Measurements from ENCODE around the gene NOL4L.
"Not testable (repeated sequence)": the region's sequence is repeated elsewhere in the genome, so short reads cannot be mapped to it uniquely, and the experiment has no call there.

Gene NOL4L

DNA sequence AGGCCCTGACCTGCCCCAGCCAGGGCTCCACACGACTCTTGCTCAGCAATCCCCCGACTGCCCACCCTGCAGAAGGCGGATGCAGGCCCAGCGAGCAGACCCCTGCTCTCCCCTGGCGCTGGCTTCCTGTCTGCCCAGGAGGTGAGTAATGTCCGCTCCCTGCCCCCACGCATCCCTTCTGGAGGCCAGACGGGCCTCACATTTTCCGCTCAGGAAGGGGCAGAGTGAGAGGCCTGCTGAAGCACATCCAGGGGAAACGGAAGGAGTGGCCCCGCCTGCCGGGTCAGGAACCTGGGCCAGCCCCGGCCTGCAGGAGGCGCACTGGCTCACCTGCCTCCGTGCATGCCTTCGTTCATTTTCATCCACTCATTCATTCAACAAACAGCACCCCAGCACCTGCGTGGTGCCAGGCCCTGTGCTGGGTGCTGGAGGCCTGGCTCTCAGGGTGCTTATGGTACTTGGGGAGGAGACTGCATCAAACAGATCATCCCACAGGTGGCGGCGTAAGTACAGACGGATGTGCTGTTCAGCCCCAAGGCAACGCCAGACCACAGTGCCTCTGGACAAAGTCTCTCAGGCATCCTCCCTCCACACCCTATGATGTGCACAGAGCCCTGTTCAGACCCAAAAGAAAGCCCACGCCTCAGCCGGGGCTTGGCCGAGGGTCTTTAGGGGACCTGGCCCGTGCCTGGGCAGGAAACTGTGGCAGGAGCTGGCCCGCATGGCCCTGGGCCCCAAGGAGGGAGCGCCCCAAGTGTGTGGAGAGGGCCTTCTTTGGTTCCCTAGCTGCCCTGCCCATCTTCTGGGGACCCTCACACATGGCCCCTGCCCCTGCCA is 114.9 kb downstream of the NOL4L start:
- peak; percentile 66 for DNase-seq (ENCODE audit: low spot score)

DNA sequence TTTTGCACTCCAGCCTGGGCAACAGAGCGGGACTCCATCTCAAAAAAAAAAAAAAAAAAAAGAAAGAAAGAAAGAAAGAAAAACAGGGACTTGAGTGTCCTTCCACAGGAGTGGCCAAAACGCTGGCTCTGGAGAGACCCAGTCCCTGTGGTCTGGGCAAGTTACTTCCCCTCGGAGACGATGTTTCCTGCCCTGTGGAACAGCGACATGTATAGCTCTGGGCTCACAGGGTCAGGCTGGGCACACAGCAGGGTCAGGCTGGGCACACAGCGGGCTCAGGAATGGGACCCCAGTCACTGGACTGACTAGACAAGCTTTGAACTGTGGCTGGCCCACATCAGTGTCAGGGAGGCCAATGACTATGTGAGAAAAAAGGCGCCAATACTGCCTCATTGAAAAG is 116.3 kb downstream of the NOL4L start:
- no peak for DNase-seq (ENCODE audit: low spot score)

DNA sequence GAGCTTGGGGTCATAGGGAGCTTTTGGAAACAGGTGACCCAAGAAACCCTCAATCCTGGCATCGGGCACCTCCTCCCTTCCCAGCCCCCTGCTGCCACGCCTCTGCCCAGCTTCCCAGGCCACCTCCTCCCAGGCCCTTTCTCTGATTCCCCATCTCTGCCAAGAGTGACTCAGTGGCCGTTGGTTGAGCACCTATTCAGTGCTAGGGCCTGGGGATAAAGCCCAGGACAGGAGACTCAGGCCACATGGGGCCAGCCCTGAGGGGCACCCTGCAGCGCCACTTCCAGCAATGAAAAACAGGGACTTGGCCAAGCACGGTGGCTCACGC is 116.9 kb downstream of the NOL4L start:
- DNase-seq (ENCODE audit: low spot score): no peak

DNA sequence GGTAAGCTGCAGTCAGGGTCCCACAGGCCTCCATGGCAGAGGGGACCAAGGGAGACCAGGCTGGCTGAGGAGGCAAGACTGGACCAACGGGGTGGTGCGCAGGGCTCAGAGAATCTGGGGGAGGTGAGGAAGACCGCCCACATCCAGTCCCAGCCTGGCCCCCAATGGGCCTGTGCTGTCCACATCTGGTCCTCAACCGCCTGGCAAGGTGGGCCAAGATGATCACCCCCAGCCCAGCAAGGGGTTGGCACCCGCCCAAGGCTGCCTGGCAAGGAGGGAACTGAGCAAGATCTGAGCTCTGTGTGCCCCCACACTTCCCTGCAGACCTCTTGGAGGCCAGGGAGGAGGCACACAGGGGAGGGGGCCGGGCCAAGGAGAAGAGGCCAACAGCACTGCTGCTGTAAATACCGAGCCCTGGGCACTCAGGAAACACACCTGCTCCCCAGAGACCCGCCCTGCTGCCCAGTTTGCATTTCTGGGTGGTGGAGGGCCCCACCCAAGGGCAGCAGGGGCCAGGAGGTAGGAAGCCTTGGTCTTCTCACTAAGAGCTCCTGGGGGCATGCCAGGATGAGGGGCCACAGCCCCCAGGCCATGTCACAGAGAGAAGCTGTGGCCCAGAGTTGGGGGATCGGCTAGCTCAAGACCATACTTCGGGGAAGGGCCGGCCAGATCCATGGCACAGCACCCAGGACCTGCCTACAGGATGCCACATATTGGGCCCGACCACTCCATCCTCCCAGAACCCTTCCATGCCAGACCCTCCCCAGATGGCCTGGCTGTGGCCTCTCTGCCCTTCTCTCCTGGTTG is 117.4 kb downstream of the NOL4L start:
- DNase-seq (ENCODE audit: low spot score): no peak

DNA sequence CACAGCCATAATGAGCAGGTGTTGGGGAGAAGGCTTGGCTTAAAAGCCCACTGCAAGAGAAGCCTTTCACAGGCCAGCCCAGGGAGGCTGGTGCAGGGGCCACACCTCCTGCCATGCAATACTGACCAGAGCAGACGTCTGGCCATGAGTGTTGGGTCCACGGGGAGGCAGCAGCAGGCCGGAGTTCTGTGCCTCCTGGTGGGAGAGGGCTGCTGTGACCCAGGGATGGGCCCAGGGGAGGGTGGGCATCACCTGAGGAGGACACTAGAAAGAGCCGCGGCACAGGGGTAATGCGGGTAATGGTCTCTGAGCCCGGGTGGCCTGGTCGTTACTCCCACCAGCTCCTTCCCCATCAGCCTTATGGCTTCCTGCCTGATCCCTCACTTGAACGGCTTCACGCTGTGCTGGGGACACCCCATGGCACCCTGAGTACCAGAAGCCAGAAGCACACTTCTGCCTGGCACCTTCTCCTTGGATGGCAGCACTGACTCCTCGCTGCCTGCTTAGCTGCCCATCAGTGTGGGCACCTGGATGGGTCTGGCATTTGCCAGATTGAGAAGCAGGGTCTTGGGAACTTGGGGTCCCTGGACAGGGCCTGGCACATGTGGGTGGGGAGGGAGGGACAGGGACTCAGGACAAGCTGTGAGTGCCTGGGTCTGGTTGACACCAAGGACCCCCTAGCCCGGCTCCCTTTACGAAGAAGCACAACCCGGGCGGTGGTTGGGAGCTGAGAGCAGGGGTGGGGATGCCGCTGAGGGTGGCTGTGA is 118.2 kb downstream of the NOL4L start:
- DNase-seq (ENCODE audit: low spot score): no peak

DNA sequence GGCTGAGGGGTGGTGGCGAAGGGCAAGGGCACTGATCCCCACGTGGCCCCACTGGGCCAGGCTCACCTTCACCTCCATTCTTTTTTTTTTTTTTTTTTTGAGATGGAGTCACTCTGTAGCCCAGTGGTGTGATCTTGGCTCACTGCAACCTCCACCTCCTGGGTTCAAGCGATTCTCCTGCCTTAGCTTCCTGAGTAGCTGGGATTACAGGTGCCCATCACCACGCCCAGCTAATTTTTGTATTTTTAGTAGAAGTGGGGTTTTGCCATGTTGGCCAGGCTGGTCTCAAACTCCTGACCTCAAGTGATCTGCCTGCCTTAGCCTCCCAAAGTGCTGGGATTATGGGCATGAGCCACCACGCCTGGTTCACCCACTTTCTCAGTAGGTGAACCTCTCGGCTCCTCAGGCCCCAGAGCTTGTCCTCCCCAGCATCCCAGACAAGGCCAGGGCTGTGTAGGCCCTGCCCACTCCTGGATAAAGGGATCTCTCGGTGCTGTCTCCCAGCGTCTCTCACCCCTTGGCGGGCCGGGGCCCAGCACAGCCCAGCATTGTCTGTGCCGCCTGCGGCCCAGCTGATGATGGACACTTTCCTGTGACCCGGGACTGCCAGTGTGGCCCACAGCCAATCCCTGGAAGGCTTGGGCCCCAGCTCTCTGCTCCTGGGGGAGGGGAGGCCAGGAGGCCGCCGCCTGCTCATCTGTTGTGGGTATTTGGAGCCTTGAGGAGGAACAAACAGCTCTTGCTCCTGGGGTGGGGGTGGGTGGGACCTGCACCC is 119.0 kb downstream of the NOL4L start:
- not testable (repeated sequence) for DNase-seq (ENCODE audit: low spot score)

DNA sequence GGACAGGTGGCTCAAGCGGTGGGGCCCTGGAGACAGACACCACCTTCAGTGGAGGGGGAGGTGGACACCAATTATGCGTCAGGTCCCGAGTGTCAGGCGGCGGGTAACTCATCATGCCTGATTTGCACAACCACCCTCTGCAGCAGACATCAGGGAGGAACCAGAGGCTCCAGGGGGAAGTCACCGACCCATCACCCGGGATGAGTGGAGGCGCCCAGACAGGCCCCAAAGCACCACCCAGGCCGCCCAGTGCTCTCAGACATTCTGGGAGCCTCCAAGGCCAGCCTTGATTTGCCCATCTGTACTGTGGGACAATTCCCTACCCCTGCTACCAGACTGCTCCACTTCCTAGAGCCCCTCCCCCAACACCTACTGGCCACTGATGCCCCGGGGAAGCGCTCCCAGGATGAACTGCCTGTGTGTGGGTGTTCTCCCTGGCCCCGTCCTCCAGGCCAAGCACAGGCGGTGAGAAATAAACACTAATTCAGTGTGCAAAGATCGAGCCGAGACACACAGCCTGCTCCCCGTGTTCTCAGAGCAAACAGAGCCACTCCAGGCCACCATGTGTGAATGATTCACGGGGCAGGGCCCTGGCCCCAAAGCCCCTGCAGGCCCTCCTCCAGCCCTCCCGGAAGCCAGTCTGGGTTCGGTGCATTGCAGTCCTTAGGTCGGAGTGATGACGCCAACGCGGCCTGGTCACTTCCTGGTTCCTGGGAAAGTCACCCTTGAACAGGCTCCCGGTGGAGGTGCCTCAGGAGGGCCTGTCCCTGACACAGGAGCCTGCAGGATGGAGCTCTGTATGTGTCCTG is 119.8 kb downstream of the NOL4L start:
- no peak for DNase-seq (ENCODE audit: low spot score)

DNA sequence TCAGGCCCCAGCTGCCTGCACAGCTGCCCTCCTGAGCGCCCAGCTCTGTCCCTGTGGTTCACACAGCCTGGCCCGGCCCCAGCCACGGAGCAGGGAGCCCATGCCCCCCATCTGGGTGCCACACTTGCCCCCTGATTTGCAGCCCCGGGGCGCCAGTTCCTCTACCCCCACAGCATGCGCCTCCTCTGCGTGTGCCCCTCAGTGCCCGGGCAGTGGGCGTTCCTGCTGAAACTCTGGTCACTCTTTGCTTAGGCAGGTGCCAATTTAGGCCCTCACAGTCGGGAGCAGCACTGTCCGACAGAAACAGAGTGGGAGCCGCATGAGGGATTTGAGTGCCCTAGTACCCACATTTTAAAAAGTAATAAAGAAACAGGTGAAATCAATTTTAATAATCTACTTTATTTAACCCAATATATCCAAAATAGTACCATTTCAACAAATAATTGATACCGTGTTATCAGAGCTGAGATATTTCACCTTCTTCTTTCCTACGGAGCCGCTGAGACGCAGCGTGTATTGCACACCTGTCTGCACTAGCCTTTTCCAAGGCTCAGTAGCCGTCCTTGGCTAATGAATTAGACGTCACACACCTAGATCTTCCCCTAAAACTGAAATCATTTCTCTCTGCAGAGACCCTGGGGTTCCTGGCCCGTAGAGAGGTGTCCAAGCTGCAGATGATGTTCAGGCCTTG is 120.6 kb downstream of the NOL4L start:
- no peak for DNase-seq (ENCODE audit: low spot score)

DNA sequence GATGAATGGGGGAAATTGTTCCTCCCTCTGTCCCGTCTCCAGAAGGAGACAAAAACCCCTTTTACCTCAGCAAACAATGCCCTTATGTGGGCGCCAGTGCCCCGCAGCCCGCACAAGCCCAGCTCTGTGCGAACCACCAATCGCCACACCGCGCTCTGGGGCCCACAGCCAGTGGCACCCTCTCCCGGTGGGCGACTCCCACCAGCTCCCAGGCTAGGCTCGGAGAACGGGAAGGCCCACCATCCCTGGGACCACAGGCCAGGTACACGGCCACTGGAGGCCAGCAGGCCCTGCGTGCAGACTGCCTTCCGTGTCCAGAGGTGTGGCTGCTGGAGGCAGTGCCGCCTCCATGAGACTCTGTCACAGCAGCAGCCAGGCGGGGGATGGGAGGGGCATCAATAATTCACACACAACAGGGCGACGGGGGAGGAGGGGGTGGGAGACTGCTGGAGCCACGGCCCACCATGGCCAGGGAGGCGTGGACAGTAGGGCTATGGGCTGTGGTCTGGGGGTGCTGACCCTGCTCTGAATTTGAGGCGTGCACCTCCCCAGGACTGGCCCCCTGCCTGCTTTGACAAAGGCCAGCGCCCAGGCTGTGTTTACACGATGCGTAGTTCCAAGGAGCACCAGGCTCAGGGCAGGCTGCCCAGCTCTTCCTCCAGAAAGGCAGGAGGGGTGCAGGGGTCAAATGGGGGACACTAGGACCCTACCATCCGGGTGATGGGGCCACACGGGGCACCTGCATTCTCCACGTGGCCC is 121.3 kb downstream of the NOL4L start:
- no peak for DNase-seq (ENCODE audit: low spot score)

DNA sequence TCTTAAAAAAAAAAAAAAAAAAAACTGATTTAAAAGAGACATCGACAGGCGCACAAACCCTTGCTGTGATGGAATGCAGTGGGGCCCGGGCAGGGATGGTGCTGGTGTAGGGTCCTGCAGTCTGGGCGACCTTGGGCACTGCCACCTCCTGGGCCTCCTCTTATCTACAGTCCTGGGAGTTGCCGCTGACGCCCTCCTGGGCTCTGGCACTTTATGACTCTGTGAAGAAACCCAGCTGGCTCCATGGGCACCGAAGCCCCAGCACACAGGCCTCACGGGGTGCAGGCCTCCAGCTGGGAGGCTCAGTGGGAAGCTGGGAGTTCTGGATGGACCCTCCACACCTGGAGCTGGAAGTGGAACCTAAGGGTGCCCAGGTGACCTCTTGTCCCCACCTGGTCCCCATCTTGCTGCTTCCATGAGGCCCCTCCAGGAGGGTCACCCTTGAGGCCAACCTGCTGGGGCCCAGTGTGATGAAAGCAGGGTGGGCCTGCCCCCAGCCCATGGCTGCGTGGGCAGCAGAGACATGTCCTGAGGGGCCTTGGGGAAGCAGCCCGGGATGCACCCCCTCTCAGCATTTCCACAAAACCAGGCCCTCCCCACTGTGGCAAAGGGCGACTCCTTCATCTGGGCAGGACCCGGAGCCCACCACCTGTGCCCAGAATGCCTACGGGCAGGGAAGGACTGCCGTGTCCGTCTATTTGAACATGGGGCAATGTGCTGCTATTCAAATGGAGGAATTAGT is 122.1 kb downstream of the NOL4L start:
- DNase-seq (ENCODE audit: low spot score): no peak

DNA sequence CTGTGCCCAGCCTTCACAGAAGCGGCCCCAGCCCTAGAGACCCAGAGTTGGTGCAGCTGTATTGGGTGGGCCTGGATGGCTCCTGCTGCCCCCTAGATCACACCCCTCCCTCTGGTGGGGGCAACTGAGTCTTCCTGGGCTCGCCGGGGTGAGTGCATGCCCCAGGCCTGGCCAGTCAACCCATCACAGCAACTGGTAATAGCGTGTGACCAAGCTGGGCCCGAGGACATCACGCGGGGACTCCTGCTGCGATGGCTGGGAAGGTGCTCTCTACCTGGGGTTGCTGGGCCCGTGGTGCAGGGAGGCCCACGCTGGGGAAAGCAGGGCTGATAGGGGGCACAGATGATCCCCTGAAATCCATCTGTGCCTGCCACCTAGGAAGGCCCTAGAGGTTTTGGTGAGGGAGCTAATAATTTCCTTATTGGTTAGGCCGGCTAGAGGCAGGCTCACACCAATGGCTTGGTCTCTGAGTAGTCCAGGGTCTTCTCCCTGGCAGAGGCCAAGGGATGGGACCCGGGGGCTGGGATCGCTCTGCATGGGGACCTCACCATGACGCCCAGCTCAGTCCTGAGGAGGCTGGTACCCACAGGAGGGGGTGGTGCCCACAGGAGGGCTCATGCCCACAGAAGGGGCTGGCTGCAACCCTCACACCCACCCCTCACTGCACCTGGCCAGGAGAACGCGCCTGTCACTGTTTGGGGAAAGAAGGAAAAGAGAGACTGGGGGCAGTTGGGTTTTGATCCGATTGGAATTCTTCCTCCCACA is 123.1 kb downstream of the NOL4L start:
- no peak for DNase-seq (ENCODE audit: low spot score)

DNA sequence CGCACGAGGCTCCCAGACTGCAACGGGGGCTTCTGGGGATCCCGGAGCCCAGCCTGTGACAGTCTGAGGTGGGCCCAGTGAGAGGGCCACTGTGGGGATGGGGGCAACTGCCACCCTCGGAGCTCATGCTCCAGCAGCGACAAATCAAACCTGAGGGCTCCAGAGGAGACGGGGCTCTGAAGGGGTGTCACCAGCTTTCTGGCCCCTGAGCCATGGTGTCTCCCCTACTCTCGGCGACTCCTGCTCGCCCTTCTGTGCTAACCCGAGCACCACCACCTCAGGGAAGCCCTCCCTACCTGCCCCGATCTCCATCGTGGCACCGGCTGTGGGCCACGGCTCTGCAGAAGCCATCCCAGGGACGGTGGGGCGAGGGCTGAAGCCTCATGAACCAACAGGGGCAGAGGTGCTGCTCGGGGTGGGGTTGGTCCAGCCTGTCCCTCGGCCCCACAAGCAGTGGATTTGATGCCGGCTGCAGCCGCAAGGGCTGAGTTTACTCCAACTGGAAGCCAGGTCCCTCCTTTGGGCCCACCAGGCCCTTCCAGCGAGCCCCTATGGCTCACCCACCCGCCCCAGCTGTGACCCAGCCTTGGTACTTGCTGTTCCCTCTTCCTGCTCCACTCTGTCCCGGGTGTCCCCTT is 124.3 kb downstream of the NOL4L start:
- no peak for DNase-seq (ENCODE audit: low spot score)

DNA sequence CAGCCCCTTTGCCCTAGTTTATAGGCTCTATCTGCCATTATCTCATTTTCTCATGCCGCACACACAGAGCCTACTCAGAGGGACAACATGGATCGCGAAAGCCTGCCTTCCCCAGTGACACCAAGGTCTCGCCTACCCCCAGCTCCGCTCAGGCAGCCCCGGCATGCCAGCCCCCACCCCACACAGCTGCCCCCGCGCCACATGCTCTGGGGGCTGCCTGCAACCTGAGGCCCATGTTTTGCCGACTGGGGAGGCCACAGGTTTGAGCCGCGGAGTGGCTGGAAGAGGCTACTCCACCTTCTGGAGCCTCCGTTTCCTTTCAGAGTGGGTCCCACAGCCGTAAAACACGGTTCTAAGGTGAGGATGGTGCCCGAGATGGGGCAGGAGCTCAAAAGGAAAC is 124.9 kb downstream of the NOL4L start:
- DNase-seq (ENCODE audit: low spot score): no peak

DNA sequence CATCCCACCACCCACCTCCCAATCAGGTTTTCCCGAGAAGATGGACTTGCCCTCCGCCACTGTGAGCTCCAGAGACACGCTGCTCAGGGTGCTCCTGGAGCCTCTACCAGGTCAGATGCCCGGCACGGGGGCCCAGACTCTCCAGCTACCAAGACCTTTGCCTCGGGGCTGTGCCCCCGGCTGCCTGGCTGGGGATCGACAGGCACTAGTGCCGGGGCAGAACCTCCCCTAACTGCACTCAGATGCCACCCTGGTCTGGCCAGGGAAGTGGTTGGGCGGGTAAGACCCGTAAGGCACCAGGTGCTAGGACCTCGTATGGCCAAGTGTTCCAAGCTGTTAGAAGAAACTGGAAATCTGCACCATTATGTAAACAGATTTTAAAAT is 126.3 kb downstream of the NOL4L start:
- DNase-seq (ENCODE audit: low spot score): no peak

DNA sequence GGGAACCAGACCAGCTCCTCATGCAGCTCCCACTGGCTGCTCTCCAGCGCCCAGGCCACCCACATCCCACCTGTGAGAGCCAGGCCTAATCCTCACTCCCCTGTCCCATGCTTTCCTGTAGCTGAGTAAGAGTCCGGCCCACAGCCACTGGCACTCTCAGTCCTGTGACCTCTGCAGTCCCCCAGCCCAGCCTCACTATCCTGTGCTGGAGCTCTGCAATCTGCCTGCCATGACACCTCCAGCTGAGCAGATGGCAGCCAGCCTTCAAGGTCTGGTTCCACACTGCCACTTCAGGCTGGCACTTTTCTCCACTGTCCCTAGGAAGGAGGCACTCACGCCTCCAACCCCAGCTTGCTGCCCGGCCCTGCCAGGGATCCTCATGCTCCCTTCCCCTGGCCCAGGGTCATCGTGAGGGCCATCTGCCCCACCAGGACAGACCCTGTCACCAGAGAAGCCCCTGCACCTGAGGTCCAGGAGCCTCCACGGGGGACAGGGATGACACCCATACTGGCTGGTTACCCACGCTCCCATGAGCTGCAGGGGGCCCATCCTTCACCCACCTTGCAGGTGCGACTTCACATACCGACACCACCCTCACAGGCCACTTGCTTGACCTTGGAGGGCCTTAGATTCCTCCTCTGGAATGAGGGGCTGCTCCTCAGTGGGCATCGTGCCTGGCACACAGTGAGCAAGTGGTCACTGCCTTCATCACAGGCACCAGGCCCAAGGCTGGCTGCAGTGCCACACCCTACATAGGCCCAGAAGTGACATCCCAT is 126.9 kb downstream of the NOL4L start:
- no peak for DNase-seq (ENCODE audit: low spot score)

DNA sequence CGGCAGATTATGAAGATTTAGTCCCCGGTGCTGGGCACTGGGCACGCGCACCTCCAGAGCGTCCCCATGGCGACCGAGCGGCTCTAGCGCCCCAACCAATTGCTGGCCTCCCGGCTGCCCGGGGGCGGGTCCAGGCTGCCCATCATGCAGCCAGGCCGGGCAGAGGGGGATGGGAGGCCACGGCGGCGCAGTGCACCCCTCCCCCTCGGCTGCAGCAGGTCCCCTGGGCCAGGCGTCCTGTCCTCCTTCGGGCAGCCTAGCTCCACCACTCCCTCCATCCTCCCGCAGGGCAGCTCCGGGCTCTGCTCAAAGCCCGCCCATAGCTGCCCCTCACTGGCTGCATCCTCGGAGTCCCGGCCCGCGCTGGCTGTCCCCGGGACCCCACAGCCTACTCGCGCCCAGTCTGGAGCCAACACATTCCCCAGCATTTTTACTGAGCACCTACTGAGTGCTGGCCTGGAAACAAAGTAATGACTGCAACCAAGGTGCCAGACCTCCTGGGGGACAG is 127.6 kb downstream of the NOL4L start:
- DNase-seq (ENCODE audit: low spot score): peak; percentile 96
